ENCODE measurements around the gene CADPS2.

The CADPS2 gene

DNA sequence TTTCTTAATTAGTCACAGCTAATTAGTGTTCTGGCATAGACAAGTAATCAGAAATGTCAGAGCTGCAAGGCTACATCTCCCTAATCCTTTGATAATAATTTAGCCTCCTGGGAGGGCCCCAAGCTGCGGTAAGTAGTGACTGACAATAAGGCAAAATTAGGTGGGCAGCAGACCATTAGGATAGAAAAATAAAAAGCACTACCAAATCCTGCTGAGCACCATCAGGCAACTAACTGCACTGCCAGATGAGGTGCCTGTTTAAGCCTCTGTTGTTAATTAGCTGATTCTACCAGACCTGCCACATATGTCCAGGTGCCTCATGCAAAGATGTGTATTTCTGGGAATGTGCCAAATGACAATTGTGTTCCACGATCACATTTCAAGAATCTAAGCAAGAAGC, 549.2 kb downstream of the CADPS2 start:
- no peaks in the 10 kb centered on the region for H3F3A ChIP-seq (ENCODE audit: insufficient read depth)
- no peak overlapping the region for H3K4me2 ChIP-seq (ENCODE audit: low read depth, low read length, poor library complexity, severe bottlenecking)
- H3K9me2 ChIP-seq (replicated peaks; ENCODE audit: insufficient read depth, low read length) = no peaks in the 10 kb centered on the region

DNA sequence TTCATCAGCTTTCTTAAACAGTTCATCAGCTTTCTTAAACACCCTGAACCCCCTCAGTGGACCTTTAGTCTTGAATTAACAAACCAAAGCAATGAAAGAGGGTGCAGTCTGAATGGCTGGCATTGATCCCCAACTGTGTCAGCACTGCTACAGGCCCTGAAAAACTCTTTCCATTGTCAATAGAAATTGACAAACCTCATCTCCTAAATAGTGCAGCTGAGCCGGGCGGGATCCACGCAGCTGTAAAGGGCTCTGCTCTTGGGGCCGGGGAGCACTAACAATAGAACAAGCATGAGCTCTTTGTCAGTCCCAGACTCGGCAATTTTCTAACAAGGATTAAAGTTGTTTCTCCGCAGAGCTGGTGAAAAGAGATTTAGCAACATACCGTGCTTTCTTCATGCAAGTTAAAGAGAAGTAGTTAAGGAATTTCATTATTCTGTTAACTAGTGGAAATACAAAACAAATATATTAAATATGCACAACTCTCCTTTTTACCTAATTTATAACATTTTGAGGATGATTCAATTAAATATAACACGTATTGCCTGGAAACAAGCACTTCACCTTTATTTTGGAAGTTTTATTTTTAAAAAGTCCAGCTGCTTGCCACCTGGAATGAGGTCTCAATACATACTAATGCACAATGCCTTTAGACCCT, 557.0 kb downstream of the CADPS2 start:
- Histone ChIP-seq H3K27me3 (ENCODE audit: low read length) (no peaks in the 10 kb centered on the region), H3K9me3 (ENCODE audit: insufficient read depth, low read length) (no peaks in the 10 kb centered on the region), H2AFZ (ENCODE audit: low read depth, low read length, severe bottlenecking) (no peak overlapping the region), H3K79me2 (ENCODE audit: insufficient read depth, low read length) (no peaks in the 10 kb centered on the region), H3F3A (ENCODE audit: insufficient read depth) (no peaks in the 10 kb centered on the region), H3K4me2 (ENCODE audit: low read depth, low read length, poor library complexity, severe bottlenecking) (no peak overlapping the region), H3K36me3 (ENCODE audit: low read length) (no peaks in the 10 kb centered on the region), H3K4me3 (ENCODE audit: insufficient read depth, low read length, poor library complexity, severe bottlenecking) (no peak overlapping the region), H3K27ac (ENCODE audit: low read depth, low read length) (no peak overlapping the region), H3K9ac (ENCODE audit: low read length) (no peak overlapping the region), H3K9me2 (replicated peaks; ENCODE audit: insufficient read depth, low read length) (no peaks in the 10 kb centered on the region), H4K20me1 (ENCODE audit: low read depth, low read length) (no peaks in the 10 kb centered on the region)
- TF ChIP-seq, protein P1, sequence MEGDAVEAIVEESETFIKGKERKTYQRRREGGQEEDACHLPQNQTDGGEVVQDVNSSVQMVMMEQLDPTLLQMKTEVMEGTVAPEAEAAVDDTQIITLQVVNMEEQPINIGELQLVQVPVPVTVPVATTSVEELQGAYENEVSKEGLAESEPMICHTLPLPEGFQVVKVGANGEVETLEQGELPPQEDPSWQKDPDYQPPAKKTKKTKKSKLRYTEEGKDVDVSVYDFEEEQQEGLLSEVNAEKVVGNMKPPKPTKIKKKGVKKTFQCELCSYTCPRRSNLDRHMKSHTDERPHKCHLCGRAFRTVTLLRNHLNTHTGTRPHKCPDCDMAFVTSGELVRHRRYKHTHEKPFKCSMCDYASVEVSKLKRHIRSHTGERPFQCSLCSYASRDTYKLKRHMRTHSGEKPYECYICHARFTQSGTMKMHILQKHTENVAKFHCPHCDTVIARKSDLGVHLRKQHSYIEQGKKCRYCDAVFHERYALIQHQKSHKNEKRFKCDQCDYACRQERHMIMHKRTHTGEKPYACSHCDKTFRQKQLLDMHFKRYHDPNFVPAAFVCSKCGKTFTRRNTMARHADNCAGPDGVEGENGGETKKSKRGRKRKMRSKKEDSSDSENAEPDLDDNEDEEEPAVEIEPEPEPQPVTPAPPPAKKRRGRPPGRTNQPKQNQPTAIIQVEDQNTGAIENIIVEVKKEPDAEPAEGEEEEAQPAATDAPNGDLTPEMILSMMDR (IDR thresholded peaks at IDR 0.05; ENCODE audit: insufficient read depth, low read length, poor library complexity, severe bottlenecking) = no peak
- TF ChIP-seq EZH2phosphoT487 (conservative IDR thresholded peaks at IDR 0.05; ENCODE audit: low read length) = no peak

More for the DNA sequence above, 549.2 kb downstream of the CADPS2 start:
- Histone ChIP-seq H4K20me1 (ENCODE audit: low read depth, low read length) (no peaks in the 10 kb centered on the region), H3K9ac (ENCODE audit: low read length) (no peak overlapping the region), H2AFZ (ENCODE audit: low read depth, low read length, severe bottlenecking) (no peak overlapping the region), H3K27ac (ENCODE audit: low read depth, low read length) (no peak overlapping the region), H3K4me3 (ENCODE audit: insufficient read depth, low read length, poor library complexity, severe bottlenecking) (no peak overlapping the region), H3K36me3 (ENCODE audit: low read length) (no peaks in the 10 kb centered on the region), H3K79me2 (ENCODE audit: insufficient read depth, low read length) (no peaks in the 10 kb centered on the region), H3K27me3 (ENCODE audit: low read length) (no peaks in the 10 kb centered on the region), H3K9me3 (ENCODE audit: insufficient read depth, low read length) (no peaks in the 10 kb centered on the region)
- TF ChIP-seq EZH2phosphoT487 (conservative IDR thresholded peaks at IDR 0.05; ENCODE audit: low read length) = no peak
- TF ChIP-seq, protein P1 (IDR thresholded peaks at IDR 0.05; ENCODE audit: insufficient read depth, low read length, poor library complexity, severe bottlenecking) = no peak

DNA sequence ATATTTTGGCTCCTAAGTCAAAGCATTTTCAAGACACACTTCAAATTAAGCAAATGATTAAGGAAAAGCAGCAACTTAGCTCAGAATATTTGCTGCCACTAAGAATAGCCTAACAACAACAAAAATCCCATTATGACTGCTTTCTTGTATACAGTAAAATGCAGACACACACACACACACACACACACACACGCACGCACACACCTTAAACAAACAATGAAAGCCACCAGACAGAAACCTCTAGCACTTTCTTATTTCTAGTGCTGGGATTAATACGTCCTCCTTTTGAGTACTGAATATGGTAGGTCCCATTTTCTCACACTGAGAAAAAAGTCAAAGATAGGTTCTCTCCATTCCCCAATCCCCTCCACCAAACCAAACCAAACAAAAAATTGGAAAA, 558.3 kb downstream of the CADPS2 start:
- Histone ChIP-seq H3K9me3 (ENCODE audit: insufficient read depth, low read length) (no peaks in the 10 kb centered on the region), H3K9ac (ENCODE audit: low read length) (no peak overlapping the region)

More for the DNA sequence above, 558.3 kb downstream of the CADPS2 start:
- Histone ChIP-seq H3K27me3 (ENCODE audit: low read length) (no peaks in the 10 kb centered on the region), H3K4me2 (ENCODE audit: low read depth, low read length, poor library complexity, severe bottlenecking) (no peak overlapping the region), H3K27ac (ENCODE audit: low read depth, low read length) (no peak overlapping the region), H3K79me2 (ENCODE audit: insufficient read depth, low read length) (no peaks in the 10 kb centered on the region), H3K36me3 (ENCODE audit: low read length) (no peaks in the 10 kb centered on the region), H4K20me1 (ENCODE audit: low read depth, low read length) (no peaks in the 10 kb centered on the region), H3K4me3 (ENCODE audit: insufficient read depth, low read length, poor library complexity, severe bottlenecking) (no peak overlapping the region), H2AFZ (ENCODE audit: low read depth, low read length, severe bottlenecking) (no peak overlapping the region), H3K9me2 (replicated peaks; ENCODE audit: insufficient read depth, low read length) (no peaks in the 10 kb centered on the region), H3F3A (ENCODE audit: insufficient read depth) (no peaks in the 10 kb centered on the region)
- TF ChIP-seq EZH2phosphoT487 (conservative IDR thresholded peaks at IDR 0.05; ENCODE audit: low read length) = no peak
- TF ChIP-seq, protein P1 (IDR thresholded peaks at IDR 0.05; ENCODE audit: insufficient read depth, low read length, poor library complexity, severe bottlenecking) = no peak
